ENCODE measurements around the gene SCAPER. TPM values are rescaled to one million over a fixed set of nuclear protein-coding genes. Genes with fewer than 3 reads are reported as not detected.
"Not testable (repeated sequence)": the region's sequence is repeated elsewhere in the genome, so short reads cannot be mapped to it uniquely, and the experiment has no call there.

The SCAPER gene
- total RNA-seq, 1 donor from 2014 or later = 45.9 TPM

DNA sequence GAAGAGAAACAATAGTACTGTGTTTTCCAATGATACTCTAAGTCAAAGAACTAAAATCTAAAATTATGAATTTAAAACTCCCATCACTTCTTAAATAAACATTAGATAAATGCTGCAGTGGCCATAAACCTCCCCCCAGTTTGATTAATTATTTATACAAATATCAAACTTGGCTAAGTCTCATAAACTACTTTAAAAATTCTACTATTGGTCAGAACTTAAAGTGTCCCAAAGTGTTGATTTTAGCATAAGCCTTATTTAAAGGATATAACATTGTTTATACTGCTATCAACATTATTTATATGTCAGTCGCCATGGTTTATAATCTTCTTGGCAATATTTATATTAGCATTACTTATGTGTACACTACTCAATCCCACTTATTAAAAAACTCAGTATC is 132.4 kb downstream of the SCAPER start:
- DNase-seq (ENCODE audit: low spot score) = no peak

DNA sequence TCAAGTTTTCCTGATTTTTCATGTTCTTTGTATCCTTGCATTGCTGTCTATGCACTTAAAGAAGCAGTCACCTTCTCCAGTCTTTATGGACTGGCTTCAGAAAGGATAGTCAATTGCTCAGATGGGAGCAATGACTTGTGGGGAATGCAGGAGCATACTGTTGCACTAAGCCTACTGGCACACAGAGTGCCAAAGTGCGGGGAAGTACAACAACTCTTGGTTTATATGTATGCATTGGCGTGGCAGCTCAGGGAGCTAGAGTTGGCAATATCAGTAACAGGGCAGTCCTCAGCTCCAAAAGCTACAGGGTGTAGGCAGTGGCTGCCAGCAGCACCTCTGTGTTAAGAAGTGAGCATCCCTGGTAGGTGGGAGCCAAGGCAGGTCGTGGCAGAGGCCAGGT is 141.1 kb downstream of the SCAPER start:
- DNase-seq (ENCODE audit: low spot score) = no peak

DNA sequence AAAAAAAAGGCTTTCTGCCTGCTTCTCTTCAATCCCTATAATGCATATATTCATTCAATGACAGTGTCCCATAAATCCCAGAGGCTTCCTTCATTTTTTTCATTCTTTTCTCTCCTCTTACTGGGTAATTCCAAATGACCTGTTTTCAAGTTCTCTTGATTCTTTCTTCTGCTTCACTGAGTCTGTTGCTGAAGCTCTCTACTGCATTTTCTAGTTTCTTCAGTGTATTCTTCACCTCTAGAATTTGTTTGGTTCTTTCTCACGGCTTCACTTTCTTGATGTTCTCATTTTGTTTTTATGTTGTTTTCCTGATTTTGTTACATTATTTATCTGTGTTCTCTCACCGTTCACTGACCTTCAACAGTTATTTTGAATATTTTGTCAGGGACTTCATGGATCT is 141.6 kb downstream of the SCAPER start:
- no peak for DNase-seq (ENCODE audit: low spot score)

DNA sequence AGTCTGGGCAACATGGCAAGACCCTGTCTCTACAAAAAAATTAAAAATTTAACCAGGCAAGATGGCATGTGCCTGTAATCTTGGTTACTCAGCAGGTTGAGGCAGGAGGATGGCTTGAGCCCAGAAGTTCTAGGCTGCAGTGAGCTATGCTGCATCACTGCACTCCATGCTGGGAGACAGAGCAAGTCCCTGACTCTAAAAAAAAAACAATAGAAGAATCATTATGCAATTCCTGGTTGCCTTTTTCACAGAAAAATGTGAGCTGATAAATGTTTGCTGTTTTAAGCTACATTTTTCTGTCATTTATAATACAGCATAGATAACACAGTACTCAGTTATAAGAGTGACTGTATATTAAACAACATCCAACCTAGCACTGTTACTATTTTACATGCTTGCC is 148.8 kb downstream of the SCAPER start:
- DNase-seq (ENCODE audit: low spot score) = no peak

DNA sequence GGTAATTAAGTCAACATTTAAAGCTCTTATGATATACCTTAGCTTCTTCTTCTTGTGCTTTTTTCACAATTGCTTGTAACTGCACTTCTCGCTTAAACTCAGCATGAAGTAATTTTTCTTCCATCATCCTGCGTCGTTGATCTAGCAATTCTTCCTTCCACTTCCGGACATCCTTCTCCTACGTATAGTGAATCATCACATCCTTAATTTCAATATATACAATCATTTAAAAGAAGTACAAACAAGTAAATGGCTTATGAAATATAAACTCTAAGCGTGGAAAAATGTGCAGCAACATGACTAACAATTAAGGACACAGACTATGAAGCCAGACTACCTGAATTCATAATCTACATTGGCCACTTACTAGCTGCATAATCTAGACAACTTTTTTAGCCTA is 151.4 kb downstream of the SCAPER start:
- no peak for DNase-seq (ENCODE audit: low spot score)

DNA sequence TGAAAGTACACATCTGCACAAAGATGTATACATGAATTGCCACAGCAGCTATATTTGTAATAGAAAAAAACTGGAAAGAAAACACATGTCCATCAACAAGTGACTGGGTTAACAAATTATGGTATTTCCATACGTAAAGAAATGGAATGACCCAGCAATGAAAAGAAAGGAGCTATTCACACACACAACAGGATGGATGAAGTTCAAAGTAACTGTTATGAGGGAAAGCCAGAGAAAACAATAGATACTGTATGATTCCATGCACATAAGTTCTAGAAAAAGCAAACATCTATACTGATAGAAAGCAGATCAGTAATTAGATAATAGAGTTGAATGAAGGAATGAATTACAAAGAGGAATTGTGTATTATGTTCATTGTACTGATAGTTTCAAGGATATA is 152.0 kb downstream of the SCAPER start:
- DNase-seq (ENCODE audit: low spot score) = no peak

DNA sequence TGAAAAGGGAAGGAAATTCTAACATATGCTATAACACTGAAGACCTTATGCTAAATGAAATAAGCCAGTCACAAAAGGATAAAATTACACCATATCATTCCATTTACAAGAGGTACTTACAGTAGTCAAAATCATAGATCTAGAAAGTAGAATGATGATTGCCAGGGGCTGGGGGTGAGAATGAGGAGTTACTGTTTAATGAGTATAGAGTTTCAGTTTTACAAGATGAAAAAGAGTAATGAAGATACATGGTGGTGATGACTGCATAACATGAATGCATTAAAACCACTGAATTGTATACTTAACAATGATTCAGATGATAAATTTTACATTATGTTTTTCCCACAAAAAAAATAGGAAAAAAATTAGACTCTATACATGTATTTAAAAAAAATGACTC is 152.6 kb downstream of the SCAPER start:
- DNase-seq (ENCODE audit: low spot score) = no peak

DNA sequence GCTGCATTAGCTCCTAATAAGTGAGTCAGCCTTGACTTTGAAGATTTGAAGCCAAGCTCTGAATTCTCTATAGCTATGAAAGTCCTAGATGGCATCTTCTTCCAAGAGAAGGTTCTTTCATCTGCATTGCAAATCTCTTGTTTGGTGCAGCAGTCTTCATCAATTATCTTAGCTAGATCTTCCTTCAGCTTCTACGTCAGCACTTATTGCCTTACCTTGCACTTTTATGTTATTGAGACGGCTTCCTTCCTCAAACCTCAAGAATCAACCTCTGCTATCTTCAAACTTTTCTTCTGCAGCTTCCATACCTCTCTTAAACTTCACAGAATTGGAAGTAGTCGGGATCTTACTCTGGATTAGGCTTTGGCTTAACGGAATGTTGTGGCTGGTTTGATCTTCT is 167.6 kb downstream of the SCAPER start:
- no peak for DNase-seq (ENCODE audit: low spot score)

DNA sequence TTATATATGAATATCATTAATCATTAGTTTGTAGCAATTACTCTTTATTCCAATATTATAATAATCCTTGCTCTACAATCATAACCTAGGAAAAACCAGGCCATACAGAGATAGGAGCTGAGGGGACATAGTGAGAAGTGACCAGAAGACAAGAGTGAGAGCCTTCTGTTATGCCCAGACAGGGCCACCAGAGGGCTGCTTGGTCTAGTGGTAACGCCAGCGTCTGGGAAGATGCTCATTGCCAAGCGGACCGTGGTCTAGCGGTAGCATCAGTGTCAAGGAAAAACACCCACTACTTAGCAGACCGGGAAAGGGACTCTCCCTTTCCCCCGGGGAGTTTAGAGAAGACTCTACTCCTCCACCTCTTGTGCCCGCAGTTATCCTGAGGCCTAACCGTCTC is 172.8 kb downstream of the SCAPER start:
- not testable (repeated sequence) for DNase-seq (ENCODE audit: low spot score)

DNA sequence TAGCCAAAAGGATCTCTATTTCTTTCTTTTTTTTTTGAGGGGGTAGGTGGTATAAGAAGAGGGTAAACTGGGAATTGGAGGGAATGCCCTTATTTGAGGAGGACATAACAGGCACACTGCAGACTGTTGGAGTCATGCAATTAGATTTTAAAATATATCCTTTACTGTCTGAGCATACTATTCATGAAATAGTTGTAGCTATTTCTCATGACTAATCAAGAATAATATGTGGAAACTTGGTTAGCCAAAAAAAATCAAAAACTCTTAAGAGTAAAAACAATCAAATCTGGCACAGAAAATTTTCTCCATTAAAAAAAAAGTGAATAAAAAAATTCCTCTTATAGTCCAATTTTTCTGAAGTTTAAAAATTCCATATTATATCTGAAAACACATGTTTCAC is 174.9 kb downstream of the SCAPER start:
- DNase-seq (ENCODE audit: low spot score) = no peak

DNA sequence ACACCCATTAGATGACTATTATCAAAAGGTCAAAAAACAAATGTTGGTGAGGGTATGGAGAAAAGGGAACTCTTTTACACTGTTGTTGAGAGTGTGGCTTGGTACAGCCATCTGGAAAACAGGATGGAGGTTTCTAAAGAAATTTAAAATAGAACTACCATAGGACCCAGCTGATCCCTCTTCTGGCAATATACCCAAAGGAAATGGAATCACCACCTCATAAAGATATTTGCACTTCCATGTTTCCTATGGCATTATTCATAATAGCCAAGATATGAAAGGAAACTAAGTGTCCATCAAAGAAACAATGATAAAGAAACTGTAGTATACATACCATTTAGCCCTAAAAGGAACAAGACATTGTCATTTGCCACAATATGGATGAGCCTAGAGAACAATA is 186.3 kb downstream of the SCAPER start:
- no peak for DNase-seq (ENCODE audit: low spot score)

DNA sequence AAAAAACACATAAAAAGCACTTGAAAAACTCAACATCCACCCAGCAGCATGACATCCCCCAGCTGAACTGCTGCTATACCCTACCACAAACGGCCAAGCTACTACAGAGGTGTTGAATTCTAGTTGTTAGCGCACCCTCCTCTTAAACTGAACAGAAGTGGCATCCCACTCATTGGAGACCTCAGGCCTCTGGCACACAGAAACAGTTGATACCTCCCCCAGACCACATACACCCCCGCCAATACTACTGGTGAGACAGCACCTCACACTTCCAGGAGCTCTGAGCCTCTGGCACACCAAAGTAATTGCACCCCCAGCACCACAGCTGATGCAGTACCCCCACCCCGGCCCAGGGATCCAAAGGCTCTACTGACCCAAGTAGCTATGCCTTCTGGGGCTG is 190.2 kb downstream of the SCAPER start:
- no peak for DNase-seq (ENCODE audit: low spot score)

DNA sequence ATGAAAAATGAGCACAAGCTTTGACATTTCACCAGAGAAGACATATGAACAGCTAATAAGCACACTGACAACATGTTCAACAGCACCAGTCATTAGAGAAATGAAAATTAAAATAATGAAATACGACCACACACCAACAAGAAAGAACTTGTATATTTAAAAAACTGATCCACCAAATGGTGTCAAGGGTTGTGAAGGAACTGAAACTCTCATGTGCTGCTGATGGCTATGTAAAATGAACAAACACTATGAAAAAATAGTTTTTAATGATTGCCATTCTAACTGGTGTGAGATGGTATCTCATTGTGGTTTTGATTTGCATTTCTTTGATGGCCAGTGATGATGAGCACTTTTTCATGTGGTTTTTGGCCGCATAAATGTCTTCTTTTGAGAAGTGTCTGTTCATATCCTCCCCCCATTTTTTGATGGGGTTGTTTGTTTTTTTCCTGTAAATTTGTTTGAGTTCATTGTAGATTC is 193.8 kb downstream of the SCAPER start:
- DNase-seq (ENCODE audit: low spot score) = no peak

DNA sequence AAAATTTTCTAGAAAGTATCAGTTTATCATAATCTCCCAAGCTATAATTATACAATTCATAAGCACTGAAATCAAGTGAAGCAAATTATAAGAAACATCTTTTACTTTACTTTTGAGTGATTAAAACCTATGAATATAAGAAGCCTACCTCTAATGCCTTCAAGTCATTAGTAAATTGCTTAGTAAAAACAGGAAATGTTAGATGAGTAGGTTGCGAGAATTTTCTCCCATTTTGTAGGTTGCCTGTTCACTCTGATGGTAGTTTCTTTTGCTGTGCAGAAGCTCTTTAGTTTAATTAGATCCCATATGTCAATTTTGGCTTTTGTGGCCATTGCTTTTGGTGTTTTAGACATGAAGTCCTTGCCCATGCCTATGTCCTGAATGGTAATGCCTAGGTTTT is 201.1 kb downstream of the SCAPER start:
- not testable (repeated sequence) for DNase-seq (ENCODE audit: low spot score)

DNA sequence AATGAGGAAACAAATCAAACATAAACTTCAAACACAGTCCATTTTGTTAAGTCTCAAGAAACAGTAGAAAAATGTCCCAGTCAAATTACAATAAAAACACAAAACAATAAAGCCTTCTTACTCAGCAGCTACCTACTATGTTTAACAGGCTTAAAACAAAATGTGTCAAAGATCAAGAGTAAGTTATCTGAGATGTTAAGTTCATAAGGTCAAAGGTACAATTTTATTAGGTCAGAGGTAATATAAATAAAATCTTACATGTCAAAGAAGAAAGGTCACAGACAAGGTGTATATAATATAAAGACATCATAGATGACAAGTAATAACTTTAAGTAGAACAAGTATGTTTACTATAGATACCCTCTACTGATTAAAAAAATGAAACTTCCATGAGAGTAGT is 208.3 kb downstream of the SCAPER start:
- DNase-seq (ENCODE audit: low spot score) = no peak

DNA sequence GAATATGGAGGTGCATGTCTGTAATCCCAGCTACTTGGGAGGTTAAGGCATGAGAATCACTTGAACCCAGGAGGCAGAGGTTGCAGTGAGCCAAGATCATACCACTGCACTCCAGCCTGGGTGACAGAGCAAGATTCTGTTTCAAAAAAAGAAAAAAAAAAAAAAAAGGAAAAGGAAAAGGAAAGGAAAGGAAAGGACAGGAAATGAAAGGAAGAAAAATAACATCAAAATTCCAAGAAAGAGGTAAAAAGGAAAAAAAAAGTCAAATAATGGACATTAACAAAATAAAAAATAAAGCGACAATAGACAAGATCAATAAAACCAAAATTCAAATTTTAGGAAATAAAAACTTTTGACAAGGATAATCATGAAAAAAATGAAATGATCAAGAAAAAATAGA is 212.6 kb downstream of the SCAPER start:
- not testable (repeated sequence) for DNase-seq (ENCODE audit: low spot score)

DNA sequence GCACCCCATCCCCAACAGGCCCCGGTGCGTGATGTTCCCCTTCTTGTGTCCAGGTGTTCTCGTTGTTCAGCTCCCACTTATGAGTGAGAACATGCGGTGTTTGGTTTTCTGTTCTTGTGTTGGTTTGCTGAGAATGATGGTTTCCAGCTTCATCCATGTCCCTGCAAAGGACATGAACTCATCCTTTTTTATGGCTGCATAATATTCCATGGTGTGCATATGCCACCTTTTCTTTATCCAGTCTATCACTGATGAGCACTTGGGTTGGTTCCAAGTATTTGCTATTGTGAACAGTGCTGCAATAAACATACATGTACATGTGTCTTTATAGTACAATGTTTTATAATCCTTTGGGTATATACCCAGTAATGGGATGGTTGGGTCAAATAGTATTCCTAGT is 217.5 kb downstream of the SCAPER start:
- DNase-seq (ENCODE audit: low spot score) = not testable (repeated sequence)

DNA sequence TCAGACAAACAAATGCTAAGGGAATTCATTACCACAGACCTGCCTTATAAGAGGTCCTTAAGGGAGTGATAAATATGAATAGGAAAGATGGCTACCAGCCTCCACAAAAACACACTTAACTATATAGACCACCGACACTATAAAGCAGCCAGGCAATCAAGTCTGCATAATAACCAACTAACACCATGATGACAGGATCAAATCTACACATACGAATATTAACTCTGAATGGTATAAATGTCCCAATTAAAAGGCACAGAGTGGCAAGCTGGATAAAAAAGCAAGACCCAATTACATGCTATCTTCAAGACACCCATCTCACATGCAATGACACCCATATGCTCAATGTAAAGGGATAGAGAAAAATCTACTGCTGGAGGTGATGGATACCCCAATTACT is 221.1 kb downstream of the SCAPER start:
- no peak for DNase-seq (ENCODE audit: low spot score)

DNA sequence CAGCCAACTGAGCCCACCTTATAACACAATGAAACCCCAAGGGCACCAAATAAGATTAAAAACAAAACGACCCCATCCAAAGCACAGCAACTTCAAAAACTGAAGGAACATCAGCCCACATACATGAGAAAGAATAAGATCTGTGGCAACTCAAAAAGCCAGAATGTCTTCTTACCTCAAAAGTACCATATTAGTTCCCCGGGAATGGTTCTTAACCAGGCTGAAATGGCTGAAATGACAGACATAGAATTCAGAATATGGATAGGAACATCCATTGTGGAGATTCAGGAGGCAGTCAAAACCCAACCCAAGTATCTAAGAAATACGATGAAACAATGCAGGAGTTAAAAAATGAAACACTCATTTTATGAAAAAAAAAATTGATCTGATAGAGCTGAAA is 222.3 kb downstream of the SCAPER start:
- no peak for DNase-seq (ENCODE audit: low spot score)

DNA sequence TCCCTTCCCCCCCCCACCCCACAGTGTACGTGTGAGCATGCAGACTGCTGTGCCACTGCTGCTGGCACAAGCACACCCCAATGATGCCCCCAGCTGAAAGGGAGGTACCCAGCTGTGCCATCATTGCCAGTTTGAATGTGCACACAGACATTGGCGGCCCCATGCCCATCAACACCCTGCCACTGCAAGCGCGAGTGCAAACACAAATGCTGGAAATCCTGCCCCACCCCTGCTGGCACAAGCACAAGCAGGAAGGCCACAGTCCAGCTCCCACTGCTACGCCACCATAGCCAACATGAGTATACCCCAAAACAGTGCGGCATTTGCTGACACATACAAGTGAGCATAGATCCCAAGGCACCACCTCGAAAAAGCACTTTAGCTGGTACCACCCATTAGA is 222.9 kb downstream of the SCAPER start:
- no peak for DNase-seq (ENCODE audit: low spot score)

DNA sequence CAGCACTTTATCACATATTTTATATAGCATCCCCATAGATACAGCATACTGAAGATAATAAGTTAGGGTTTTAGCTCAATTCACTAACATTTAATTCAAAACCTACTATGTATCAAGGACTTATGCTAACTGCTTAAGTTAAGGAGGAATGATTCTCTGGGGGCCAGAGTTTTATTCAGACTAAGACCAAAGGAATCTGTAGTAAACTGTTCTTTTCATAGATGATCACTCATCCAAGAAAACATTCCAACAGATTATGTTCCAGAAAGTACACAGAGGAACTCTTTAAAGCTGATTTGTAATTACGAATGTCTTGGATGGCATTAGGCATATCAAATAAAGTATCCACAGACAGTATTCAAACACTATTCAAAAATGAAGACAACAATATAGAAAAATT is 226.4 kb downstream of the SCAPER start:
- no peak for DNase-seq (ENCODE audit: low spot score)

DNA sequence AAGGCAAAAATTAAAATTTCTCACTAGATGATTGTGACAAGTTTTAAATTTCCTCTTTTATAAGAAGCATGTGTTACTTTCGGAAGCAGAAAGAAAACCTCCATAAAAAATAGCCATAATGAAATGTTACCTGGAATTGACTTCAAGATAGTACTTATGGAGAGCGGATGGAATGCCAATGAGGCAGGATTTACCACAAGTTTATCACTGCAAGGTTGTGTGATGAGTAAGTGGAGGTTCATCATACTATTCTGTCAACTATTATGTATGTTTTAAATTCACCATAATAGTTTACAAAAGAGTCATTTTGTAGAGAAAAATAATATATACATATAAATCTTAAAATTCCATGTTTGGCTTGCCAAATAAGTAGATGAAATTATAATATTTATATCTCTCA is 230.3 kb downstream of the SCAPER start:
- DNase-seq (ENCODE audit: low spot score) = no peak

DNA sequence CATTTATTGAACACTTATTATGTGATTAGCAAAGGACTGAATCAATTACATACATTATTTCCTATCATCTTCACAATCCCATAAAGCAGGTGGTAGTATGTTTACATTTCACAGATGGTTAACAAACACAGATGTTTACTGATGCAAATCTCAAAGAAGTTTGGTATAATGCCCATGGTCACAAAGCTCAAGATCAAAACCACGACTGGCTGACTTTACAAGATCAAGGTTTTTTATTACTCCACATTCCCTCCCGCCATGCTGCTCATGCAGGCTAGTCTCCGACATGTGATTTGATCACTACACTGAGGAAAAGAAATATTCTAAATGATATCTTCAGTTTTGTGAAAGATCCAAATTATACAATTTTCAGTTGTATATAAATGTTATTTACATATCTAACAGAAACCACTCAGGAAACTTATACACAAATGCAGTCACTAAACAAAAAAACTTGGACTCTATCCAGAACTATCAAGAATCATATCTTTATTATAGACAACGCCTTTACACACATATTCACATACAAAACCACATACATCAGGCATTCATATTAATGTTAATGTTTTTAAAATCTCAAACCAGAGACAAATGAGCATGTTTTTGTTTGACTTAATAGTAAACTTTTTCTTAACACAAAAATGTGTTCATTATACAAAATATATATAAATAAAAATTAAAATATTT is 235.5 kb downstream of the SCAPER start:
- DNase-seq (ENCODE audit: low spot score) = no peak

DNA sequence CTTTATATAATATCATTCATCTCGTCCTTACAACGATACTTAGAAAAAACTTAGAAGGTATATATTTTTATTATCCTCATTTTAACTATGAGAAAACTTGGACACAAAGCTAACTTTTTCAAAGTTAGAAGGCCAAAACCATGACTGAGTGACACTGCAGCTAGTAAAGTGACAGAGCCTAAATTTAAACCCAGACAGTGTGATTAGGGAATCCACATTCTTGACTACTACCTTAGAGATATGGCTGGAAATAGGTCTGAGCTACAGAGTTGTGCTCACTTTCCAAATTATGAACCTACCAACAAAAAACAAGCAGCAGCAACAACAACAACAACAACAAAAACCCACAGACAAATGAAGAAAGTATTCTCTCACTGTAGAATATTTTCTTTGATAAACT is 236.2 kb downstream of the SCAPER start:
- DNase-seq (ENCODE audit: low spot score) = no peak
